Erythroblast (primary cell): ENCODE data around the gene CTIF.

Experiments used
- GATA1 ChIP-seq: IDR thresholded peaks from 2 replicates; pipeline ENCODE4 v1.6.1; 2011; ENCODE audit warnings: low read depth, mild to moderate bottlenecking, control low read depth, low read length, moderate library complexity
- POLR2A ChIP-seq: IDR thresholded peaks from 2 replicates; pipeline ENCODE4 v1.6.1; 2011; ENCODE audit warnings: mild to moderate bottlenecking, low read length

GRCh38 chr18:48836231-48836805, 297.5 kb downstream of the CTIF start:
- TF ChIP-seq POLR2A (no peak), GATA1 (no peak)
